GM23248 (cell line): Measurements from ENCODE around the gene SYNE2. TPM values are rescaled to one million over a fixed set of nuclear protein-coding genes. Genes with fewer than 3 reads are reported as not detected.

Source experiments
- DNase-seq: peaks from one replicate; pipeline ENCODE4 v3.0.0-alpha.2; 2015
- H2AFZ ChIP-seq: fragments of 200-600 bp; sonication (generic); 2 replicates; pipeline ENCODE4 v1.6.1; 2016; ENCODE audit warnings: antibody characterized with exemption
- H3F3A ChIP-seq: fragments of 200-600 bp; sonication (generic); 2 replicates; pipeline ENCODE4 v1.6.1; 2016; ENCODE audit warnings: mild to moderate bottlenecking, antibody characterized with exemption, mixed run types; ENCODE audit not compliant: insufficient read depth
- H3K27ac ChIP-seq: fragments of 200-600 bp; sonication (generic); 2 replicates; pipeline ENCODE4 v1.5.1; 2016; ENCODE audit warnings: mild to moderate bottlenecking
- H3K27me3 ChIP-seq: fragments of 200-600 bp; sonication (generic); replicated peaks from 2 replicates; pipeline ENCODE4 v1.6.1; 2016; ENCODE audit warnings: mild to moderate bottlenecking; ENCODE audit not compliant: insufficient read depth
- H3K36me3 ChIP-seq: fragments of 200-600 bp; sonication (generic); 2 replicates; pipeline ENCODE4 v1.6.1; 2016; ENCODE audit warnings: low read depth, mild to moderate bottlenecking
- H3K4me1 ChIP-seq: fragments of 200-600 bp; sonication (generic); 2 replicates; pipeline ENCODE4 v1.6.1; 2016; ENCODE audit warnings: mild to moderate bottlenecking; ENCODE audit not compliant: insufficient read depth
- H3K4me2 ChIP-seq: fragments of 200-600 bp; sonication (generic); one replicate; pipeline ENCODE4 v1.6.1; 2016; ENCODE audit warnings: mild to moderate bottlenecking; ENCODE audit not compliant: unreplicated experiment
- H3K4me3 ChIP-seq: fragments of 200-600 bp; sonication (generic); 2 replicates; pipeline ENCODE4 v1.5.1; 2016; ENCODE audit warnings: mild to moderate bottlenecking
- H3K79me2 ChIP-seq: fragments of 200-600 bp; sonication (generic); 2 replicates; pipeline ENCODE4 v1.6.1; 2016; ENCODE audit warnings: mild to moderate bottlenecking; ENCODE audit not compliant: insufficient read depth
- H3K9ac ChIP-seq: fragments of 200-600 bp; sonication (generic); 2 replicates; pipeline ENCODE4 v1.6.1; 2016; ENCODE audit warnings: mild to moderate bottlenecking
- H3K9me2 ChIP-seq: fragments of 200-600 bp; sonication (generic); 2 replicates; pipeline ENCODE4 v1.6.1; 2016; ENCODE audit warnings: mixed run types, mild to moderate bottlenecking, moderate library complexity; ENCODE audit not compliant: insufficient read depth
- H3K9me3 ChIP-seq: fragments of 200-600 bp; sonication (generic); one replicate; pipeline ENCODE4 v1.6.1; 2017; ENCODE audit warnings: low read depth
- H4K20me1 ChIP-seq: fragments of 200-600 bp; sonication (generic); 2 replicates; pipeline ENCODE4 v1.6.0; 2016; ENCODE audit not compliant: insufficient read depth
- EZH2 ChIP-seq: fragments of 200-600 bp; sonication (generic); IDR thresholded peaks from 2 replicates; pipeline ENCODE4 v1.6.1; 2018; ENCODE audit warnings: antibody characterized with exemption, mild to moderate bottlenecking; ENCODE audit not compliant: insufficient read depth, poor library complexity, severe bottlenecking
- EZH2phosphoT487 ChIP-seq: fragments of 200-600 bp; sonication (generic); IDR thresholded peaks from 2 replicates; pipeline ENCODE4 v1.6.1; 2018; ENCODE audit warnings: antibody characterized with exemption, moderate library complexity, mild to moderate bottlenecking, low read depth; ENCODE audit not compliant: insufficient read depth
- WGBS, 2 experiments: methylation state at CpG; one replicate each; pipeline ENCODE4 v1.1.6; 2015 to 2017; ENCODE audit warnings: low lambda C conversion rate in 2 of 2, low coverage in 1 of 2; ENCODE audit errors: missing lambda C conversion rate in 2 of 2; 5-methylcytosine and 5-hydroxymethylcytosine counted together
- in situ Hi-C: fragments of 300-500 bp; cut with MboI; formaldehyde crosslinking; loops from 2 replicates; pipeline ENCODE4 v1.15.0; 2020
- polyA plus RNA-seq: library from polyadenylated mRNA; unstranded; fragments of >200 nt; fragmentation: Nextera tagmentation; extraction: Ambion mirVana; gene quantifications from 2 replicates; pipeline ENCODE4 v1.2.1, GENCODE V29; 2016
- total RNA-seq: library from RNA; depleted of rRNA; stranded (reverse); fragments of >200 nt; shearing (Covaris generic); gene quantifications from 2 replicates; pipeline ENCODE4 v1.2.3, GENCODE V29; 2014

The SYNE2 gene
- total and polyA plus RNA-seq, 2 experiments from 2014 or later: 2.8 to 4.4 TPM

- Histone ChIP-seq H3K36me3 (no peaks in the 10 kb centered on the region), H3K4me2 (no peak overlapping the region), H3K9me2 (no peaks in the 10 kb centered on the region), H3K9ac (no peak overlapping the region), H4K20me1 (no peaks in the 10 kb centered on the region), H3K27me3 (no peaks in the 10 kb centered on the region), H3K4me1 (no peaks in the 10 kb centered on the region), H3K9me3 (no peaks in the 10 kb centered on the region), H3F3A (no peaks in the 10 kb centered on the region), H2AFZ (no peak overlapping the region), H3K4me3 (no peak overlapping the region), H3K27ac (no peak overlapping the region), H3K79me2 (no peaks in the 10 kb centered on the region)
- in situ Hi-C loops: no loop called here
- 96 to 98% methylated on average over 4 of the region's 4 CpGs for WGBS, 2 experiments
- no peak for DNase-seq
- no peak for TF ChIP-seq EZH2
- TF ChIP-seq EZH2phosphoT487: no peak
These were observed 367.3 kb downstream of the SYNE2 start for GRCh38 chr14:64220056-64220455.

- Histone ChIP-seq H3K4me1 (no peaks in the 10 kb centered on the region), H2AFZ (no peak overlapping the region), H3K9me3 (no peaks in the 10 kb centered on the region), H3K79me2 (no peaks in the 10 kb centered on the region), H3K9me2 (no peaks in the 10 kb centered on the region), H3F3A (no peaks in the 10 kb centered on the region), H3K27ac (no peak overlapping the region), H4K20me1 (no peaks in the 10 kb centered on the region), H3K36me3 (no peaks in the 10 kb centered on the region), H3K4me2 (no peak overlapping the region), H3K9ac (no peak overlapping the region), H3K4me3 (no peak overlapping the region), H3K27me3 (no peaks in the 10 kb centered on the region)
- no peak for TF ChIP-seq EZH2phosphoT487
- no peak for TF ChIP-seq EZH2
- in situ Hi-C loops: no loop called here
- DNase-seq: no peak
- 82 to 89% methylated on average over 14 of the region's 14 CpGs for WGBS, 2 experiments
These were observed 367.7 kb downstream of the SYNE2 start for GRCh38 chr14:64220466-64220865.

GRCh38 chr14:64221391-64222003 lies 368.7 kb downstream of the SYNE2 start:
- Histone ChIP-seq H3K4me1 (no peaks in the 10 kb centered on the region), H3K9ac (no peak overlapping the region), H3K4me3 (no peak overlapping the region), H3K27me3 (no peaks in the 10 kb centered on the region), H3K36me3 (no peaks in the 10 kb centered on the region), H3K4me2 (no peak overlapping the region), H3K9me2 (no peaks in the 10 kb centered on the region), H3K79me2 (no peaks in the 10 kb centered on the region), H4K20me1 (no peaks in the 10 kb centered on the region), H3K27ac (no peak overlapping the region), H2AFZ (no peak overlapping the region), H3K9me3 (no peaks in the 10 kb centered on the region), H3F3A (no peaks in the 10 kb centered on the region)
- in situ Hi-C loops: no loop called here
- no peak for DNase-seq
- WGBS, 2 experiments: 92 to 93% methylated on average over 14 of the region's 14 CpGs
- TF ChIP-seq EZH2: no peak
- no peak for TF ChIP-seq EZH2phosphoT487

- in situ Hi-C loops: no loop called here
- H4K20me1 ChIP-seq: no peaks in the 10 kb centered on the region
- TF ChIP-seq EZH2phosphoT487: no peak
- no peak for TF ChIP-seq EZH2
- no peaks in the 10 kb centered on the region for H3K9me3 ChIP-seq
- H3K9ac ChIP-seq: no peak overlapping the region
- no peak overlapping the region for H2AFZ ChIP-seq
- H3K4me2 ChIP-seq: no peak overlapping the region
- WGBS, 2 experiments: 59 to 64% methylated on average over 10 of the region's 10 CpGs
- H3K4me1 ChIP-seq: no peaks in the 10 kb centered on the region
- H3K36me3 ChIP-seq: no peaks in the 10 kb centered on the region
- no peak overlapping the region for H3K27ac ChIP-seq
- H3K4me3 ChIP-seq: no peak overlapping the region
- no peaks in the 10 kb centered on the region for H3K9me2 ChIP-seq
- no peaks in the 10 kb centered on the region for H3K79me2 ChIP-seq
- no peaks in the 10 kb centered on the region for H3K27me3 ChIP-seq
- H3F3A ChIP-seq: no peaks in the 10 kb centered on the region
- DNase-seq: no peak
These were observed 372.4 kb downstream of the SYNE2 start for GRCh38 chr14:64225151-64225757.
